ENCODE results near the gene OXER1. TPM values are rescaled to one million over a fixed set of nuclear protein-coding genes. Genes with fewer than 3 reads are reported as not detected.

Gene OXER1
- polyA plus RNA-seq, 1 donor (not counting 4 experiments of a cell fraction or from before 2014, with no cell fraction given), result not detected

GRCh38 chr2:42722320-42723190 is 41.4 kb downstream of the OXER1 start:
- Histone ChIP-seq H3K4me3 (ENCODE audit: control insufficient read depth in 2 of 3, extremely low read depth in 1 of 3, insufficient read depth in 2 of 3, low read depth in 1 of 3, low read length in 3 of 3) (no peak overlapping the region), H3K79me2 (ENCODE audit: control insufficient read depth, insufficient read depth, low read length) (no peaks in the 10 kb centered on the region), H3K4me2 (ENCODE audit: control insufficient read depth, extremely low read depth, insufficient read depth, low read depth, low read length) (no peak overlapping the region), H4K20me1 (ENCODE audit: control insufficient read depth, extremely low read depth, insufficient read depth, low read length) (no peaks in the 10 kb centered on the region), H3K4me1 (ENCODE audit: control insufficient read depth, extremely low read depth, insufficient read depth, low read length) (peaks cover 6% of the 10 kb centered on the region), H3K9ac (ENCODE audit: control insufficient read depth, extremely low read depth, insufficient read depth, low read length) (no peak overlapping the region), H3K36me3 (ENCODE audit: control insufficient read depth in 2 of 2, extremely low read depth in 1 of 2, insufficient read depth in 2 of 2, low read length in 2 of 2) (no peaks in the 10 kb centered on the region), H3K27ac (ENCODE audit: control insufficient read depth, insufficient read depth, low read length) (no peak overlapping the region), H3K9me3 (ENCODE audit: control insufficient read depth, low read depth, low read length) (no peaks in the 10 kb centered on the region), H3K27me3 (ENCODE audit: control insufficient read depth, extremely low read depth, insufficient read depth, low read length) (no peaks in the 10 kb centered on the region), H3K9me1 (ENCODE audit: control insufficient read depth, extremely low read depth, insufficient read depth, low read length) (no peaks in the 10 kb centered on the region), H2AFZ (ENCODE audit: control insufficient read depth, low read length) (peak overlapping the region; percentile 27)
- TF ChIP-seq EZH2 (IDR thresholded peaks at IDR 0.05; ENCODE audit: low read length), result no peak
- TF ChIP-seq CTCF (optimal IDR thresholded peaks at IDR 0.05 in 1 of 3, IDR thresholded peaks at IDR 0.05 in 1 of 3, conservative IDR thresholded peaks at IDR 0.05 in 1 of 3; ENCODE audit: extremely low read depth in 1 of 3, insufficient read depth in 2 of 3, low read length in 3 of 3), result no peak
- peak; percentile 48 for FAIRE-seq
- no peak for DNase-seq (ENCODE audit: low read depth, low spot score)
- dilution Hi-C loops (cut with MboI; ENCODE audit: extremely low pct_ligation_motif_present, low sequenced_read_pairs), result no loop called here

DNA sequence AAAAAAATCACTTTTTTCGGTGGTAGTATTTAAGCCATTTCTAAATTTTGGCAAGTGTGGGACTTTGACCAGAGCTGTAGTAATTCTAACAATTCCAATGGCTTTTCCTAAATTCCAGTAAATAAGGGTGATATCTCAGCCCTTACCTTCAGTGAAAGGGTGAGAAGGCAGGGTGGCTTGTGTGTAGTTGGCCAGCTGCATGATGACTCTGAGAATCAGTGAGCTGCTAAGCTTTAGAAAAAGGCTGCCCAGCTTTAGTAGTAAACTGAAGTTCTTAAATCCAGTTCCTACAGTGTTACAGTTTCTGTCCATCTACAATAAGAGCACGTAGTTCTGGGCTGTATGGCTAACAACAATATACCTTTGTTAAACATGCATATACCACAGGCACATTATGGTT is 42.0 kb downstream of the OXER1 start:
- Histone ChIP-seq H3K4me2 (ENCODE audit: control insufficient read depth, extremely low read depth, insufficient read depth, low read depth, low read length) (no peak overlapping the region), H3K4me1 (ENCODE audit: control insufficient read depth, extremely low read depth, insufficient read depth, low read length) (peaks cover 6% of the 10 kb centered on the region), H3K9ac (ENCODE audit: control insufficient read depth, extremely low read depth, insufficient read depth, low read length) (no peak overlapping the region), H3K27me3 (ENCODE audit: control insufficient read depth, extremely low read depth, insufficient read depth, low read length) (no peaks in the 10 kb centered on the region), H3K9me1 (ENCODE audit: control insufficient read depth, extremely low read depth, insufficient read depth, low read length) (no peaks in the 10 kb centered on the region), H3K27ac (ENCODE audit: control insufficient read depth, insufficient read depth, low read length) (no peak overlapping the region), H3K9me3 (ENCODE audit: control insufficient read depth, low read depth, low read length) (no peaks in the 10 kb centered on the region), H3K36me3 (ENCODE audit: control insufficient read depth in 2 of 2, extremely low read depth in 1 of 2, insufficient read depth in 2 of 2, low read length in 2 of 2) (no peaks in the 10 kb centered on the region), H4K20me1 (ENCODE audit: control insufficient read depth, extremely low read depth, insufficient read depth, low read length) (no peaks in the 10 kb centered on the region), H3K79me2 (ENCODE audit: control insufficient read depth, insufficient read depth, low read length) (no peaks in the 10 kb centered on the region), H2AFZ (ENCODE audit: control insufficient read depth, low read length) (no peak overlapping the region), H3K4me3 (ENCODE audit: control insufficient read depth in 2 of 3, extremely low read depth in 1 of 3, insufficient read depth in 2 of 3, low read depth in 1 of 3, low read length in 3 of 3) (no peak overlapping the region)
- FAIRE-seq (no peak), DNase-seq (ENCODE audit: low read depth, low spot score) (no peak)
- TF ChIP-seq EZH2 (IDR thresholded peaks at IDR 0.05; ENCODE audit: low read length), result no peak
- TF ChIP-seq CTCF (optimal IDR thresholded peaks at IDR 0.05 in 1 of 3, IDR thresholded peaks at IDR 0.05 in 1 of 3, conservative IDR thresholded peaks at IDR 0.05 in 1 of 3; ENCODE audit: extremely low read depth in 1 of 3, insufficient read depth in 2 of 3, low read length in 3 of 3), result no peak
- dilution Hi-C loops (cut with MboI; ENCODE audit: extremely low pct_ligation_motif_present, low sequenced_read_pairs), result no loop called here
